Measurements from ENCODE around the gene MICAL2.

Gene MICAL2

GRCh38 chr11:12176410-12176809, 66.0 kb downstream of the MICAL2 start:
- no peak overlapping the region for H3K4me3 ChIP-seq (ENCODE audit: low read depth, low read length)
- CTCF ChIA-PET: no interaction called here
- no peak for TF ChIP-seq ZNF707 (tag by site-specific recombination; IDR thresholded peaks at IDR 0.05)
- TF ChIP-seq ZNF558 (tag by site-specific recombination; IDR thresholded peaks at IDR 0.05): no peak
- TF ChIP-seq ZNF146 (tag by site-specific recombination; IDR thresholded peaks at IDR 0.05): peak; percentile 46; the same call in 1 of the 2 replicates
- no peak for TF ChIP-seq ZNF155 (tag by site-specific recombination; IDR thresholded peaks at IDR 0.05)
- no peak for TF ChIP-seq GFI1B (tag by site-specific recombination; IDR thresholded peaks at IDR 0.05)
- no peak for TF ChIP-seq ZNF610 (tag by site-specific recombination; IDR thresholded peaks at IDR 0.05; ENCODE audit: borderline replicate concordance)
- no peaks in the 10 kb centered on the region for H3K4me1 ChIP-seq (ENCODE audit: control insufficient read depth, insufficient read depth, low read length)
- H3K36me3 ChIP-seq (ENCODE audit: control insufficient read depth in 2 of 2, insufficient read depth in 1 of 2, low read length in 2 of 2): no peaks in the 10 kb centered on the region
- POLR2A ChIA-PET: no interaction called here
- H3K27ac ChIP-seq (ENCODE audit: extremely low read depth, low read depth, low read length): no peak overlapping the region
- H3K9me3 ChIP-seq (ENCODE audit: control insufficient read depth, insufficient read depth, low read depth, low read length): no peaks in the 10 kb centered on the region

- Histone ChIP-seq H3K4me1 (ENCODE audit: control insufficient read depth, insufficient read depth, low read length) (no peaks in the 10 kb centered on the region), H3K27ac (ENCODE audit: extremely low read depth, low read depth, low read length) (no peak overlapping the region), H3K9me3 (ENCODE audit: control insufficient read depth, insufficient read depth, low read depth, low read length) (no peaks in the 10 kb centered on the region), H3K4me3 (ENCODE audit: low read depth, low read length) (no peak overlapping the region), H3K36me3 (ENCODE audit: control insufficient read depth in 2 of 2, insufficient read depth in 1 of 2, low read length in 2 of 2) (no peaks in the 10 kb centered on the region)
- TF ChIP-seq INSM2 (tag by site-specific recombination; IDR thresholded peaks at IDR 0.05): no peak
- TF ChIP-seq OSR2 (tag by site-specific recombination; IDR thresholded peaks at IDR 0.05): no peak
- no peak for TF ChIP-seq ZXDB (tag by site-specific recombination; IDR thresholded peaks at IDR 0.05)
- TF ChIP-seq ZNF626 (tag by site-specific recombination; IDR thresholded peaks at IDR 0.05): no peak
- TF ChIP-seq ZNF274 (IDR thresholded peaks at IDR 0.05; ENCODE audit: low read length): no peak
- TF ChIP-seq ZNF274 (tag by site-specific recombination; IDR thresholded peaks at IDR 0.05; ENCODE audit: borderline replicate concordance): no peak
- TF ChIP-seq GLI4 (tag by site-specific recombination; IDR thresholded peaks at IDR 0.05): no peak
- TF ChIP-seq ZNF677 (tag by site-specific recombination; IDR thresholded peaks at IDR 0.05): no peak
- CTCF ChIA-PET: interaction anchor here (0.7 to 1.8 kb wide), 2 partner anchors 33 to 104 kb away, joined by 6 to 7 read pairs; no protein-coding TSS in a partner anchor
- POLR2A ChIA-PET: interaction anchor here (1.6 kb wide), 1 partner anchor 16 kb away, joined by 3 read pairs; no protein-coding TSS in a partner anchor
Measured at GRCh38 chr11:12177739-12178338, 67.4 kb downstream of the MICAL2 start.

GRCh38 chr11:12179019-12179418, 68.6 kb downstream of the MICAL2 start:
- ChIA-PET POLR2A (interaction anchor here (1.6 kb wide), 1 partner anchor 15 kb away, joined by 3 read pairs; no protein-coding TSS in a partner anchor), CTCF (interaction anchor here (1.0 to 1.8 kb wide), 3 partner anchors 17 to 103 kb away, joined by 3 to 6 read pairs (median 3); no protein-coding TSS in a partner anchor)
- H3K36me3 ChIP-seq (ENCODE audit: control insufficient read depth in 2 of 2, insufficient read depth in 1 of 2, low read length in 2 of 2): no peaks in the 10 kb centered on the region
- no peak overlapping the region for H3K27ac ChIP-seq (ENCODE audit: extremely low read depth, low read depth, low read length)
- no peaks in the 10 kb centered on the region for H3K9me3 ChIP-seq (ENCODE audit: control insufficient read depth, insufficient read depth, low read depth, low read length)
- TF ChIP-seq WT1 (tag by site-specific recombination; IDR thresholded peaks at IDR 0.05) (no peak), MZF1 (tag by site-specific recombination; IDR thresholded peaks at IDR 0.05; ENCODE audit: borderline replicate concordance) (no peak), SCRT1 (tag by site-specific recombination; IDR thresholded peaks at IDR 0.05; ENCODE audit: borderline replicate concordance) (0 out of 2 replicates have a peak, but pooled peaks have one; percentile 47), SCRT2 (tag by site-specific recombination; IDR thresholded peaks at IDR 0.05) (0 out of 2 replicates have a peak, but pooled peaks have one; percentile 33), ZFP41 (tag by site-specific recombination; IDR thresholded peaks at IDR 0.05; ENCODE audit: borderline replicate concordance) (no peak), ZNF423 (tag by site-specific recombination; IDR thresholded peaks at IDR 0.05) (no peak), ZNF292 (tag by site-specific recombination; IDR thresholded peaks at IDR 0.05; ENCODE audit: borderline replicate concordance, low read depth) (no peak), EGR2 (tag by site-specific recombination; IDR thresholded peaks at IDR 0.05; ENCODE audit: low read depth) (peak; percentile 3; the same call in 1 of the 2 replicates)
- H3K4me3 ChIP-seq (ENCODE audit: low read depth, low read length): no peak overlapping the region
- H3K4me1 ChIP-seq (ENCODE audit: control insufficient read depth, insufficient read depth, low read length): no peaks in the 10 kb centered on the region

Data from HEK293 (cell line).